IPS-20b (cell line): ENCODE results near the gene ZBTB22.
"Not testable (repeated sequence)": the region's sequence is repeated elsewhere in the genome, so short reads cannot be mapped to it uniquely, and the experiment has no call there.

Experiments
- H3K27ac ChIP-seq: one replicate; pipeline ENCODE4 v1.5.1; 2013; ENCODE audit warnings: low read length
- H3K27me3 ChIP-seq: 2 replicates; pipeline ENCODE4 v1.6.1; 2013; ENCODE audit warnings: mild to moderate bottlenecking, low read length, inconsistent platforms; ENCODE audit not compliant: insufficient read depth
- H3K36me3 ChIP-seq: 2 replicates; pipeline ENCODE4 v1.6.1; 2013; ENCODE audit warnings: low read depth, mild to moderate bottlenecking, inconsistent platforms, low read length, moderate library complexity; ENCODE audit not compliant: insufficient read depth
- H3K4me1 ChIP-seq: 2 replicates; pipeline ENCODE4 v1.6.1; 2013; ENCODE audit warnings: mild to moderate bottlenecking, control low read depth, inconsistent platforms, low read length, moderate library complexity; ENCODE audit not compliant: insufficient read depth
- H3K4me3 ChIP-seq: 2 replicates; pipeline ENCODE4 v1.5.1; 2013; ENCODE audit warnings: mild to moderate bottlenecking, low read length, inconsistent platforms
- H3K9ac ChIP-seq: 2 replicates; pipeline ENCODE4 v1.6.1; 2013; ENCODE audit warnings: low read depth, mild to moderate bottlenecking, inconsistent platforms, low read length, moderate library complexity
- H3K9me3 ChIP-seq: 2 replicates; pipeline ENCODE4 v1.6.1; 2013; ENCODE audit warnings: mild to moderate bottlenecking, low read depth, low read length, inconsistent platforms; ENCODE audit not compliant: insufficient read depth

Gene ZBTB22

GRCh38 chr6:33344701-33345697 lies 27.5 kb upstream of the ZBTB22 start:
- no peaks in the 10 kb centered on the region for H3K9me3 ChIP-seq
- H3K4me1 ChIP-seq: no peaks in the 10 kb centered on the region
- no peak overlapping the region for H3K4me3 ChIP-seq
- no peak overlapping the region for H3K9ac ChIP-seq
- H3K27me3 ChIP-seq: no peaks in the 10 kb centered on the region
- no peaks in the 10 kb centered on the region for H3K36me3 ChIP-seq
- no peak overlapping the region for H3K27ac ChIP-seq

- Histone ChIP-seq H3K27ac (no peak overlapping the region), H3K4me3 (no peak overlapping the region), H3K27me3 (no peaks in the 10 kb centered on the region), H3K4me1 (no peaks in the 10 kb centered on the region), H3K9me3 (no peaks in the 10 kb centered on the region), H3K36me3 (no peaks in the 10 kb centered on the region), H3K9ac (no peak overlapping the region)
These were observed 26.5 kb upstream of the ZBTB22 start for GRCh38 chr6:33343953-33344611.

DNA sequence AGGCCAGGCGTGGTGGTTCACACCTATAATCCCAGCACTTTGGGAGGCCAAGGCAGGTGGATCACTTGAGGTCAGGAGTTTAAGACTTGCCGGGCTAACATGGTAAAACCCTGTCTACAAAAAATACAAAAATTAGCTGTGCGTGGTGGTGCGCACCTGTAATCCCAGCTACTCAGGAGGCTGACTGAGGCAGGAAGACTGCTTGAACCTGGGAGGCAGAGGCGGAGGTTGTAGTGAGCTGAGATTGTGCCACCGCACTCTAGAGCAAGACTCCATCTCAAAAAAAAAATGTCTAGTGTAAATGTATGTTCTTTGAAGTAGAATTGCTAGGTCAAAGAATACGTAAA lies 26.0 kb upstream of the ZBTB22 start:
- not testable (repeated sequence) for H3K4me3 ChIP-seq, H3K9me3 ChIP-seq, H3K9ac ChIP-seq, H3K36me3 ChIP-seq, H3K4me1 ChIP-seq, H3K27ac ChIP-seq, H3K27me3 ChIP-seq

GRCh38 chr6:33339193-33339592 lies 21.6 kb upstream of the ZBTB22 start:
- Histone ChIP-seq H3K9ac (no peak overlapping the region), H3K4me3 (no peak overlapping the region), H3K27ac (no peak overlapping the region), H3K27me3 (no peaks in the 10 kb centered on the region), H3K36me3 (no peaks in the 10 kb centered on the region), H3K4me1 (no peaks in the 10 kb centered on the region), H3K9me3 (no peaks in the 10 kb centered on the region)

DNA sequence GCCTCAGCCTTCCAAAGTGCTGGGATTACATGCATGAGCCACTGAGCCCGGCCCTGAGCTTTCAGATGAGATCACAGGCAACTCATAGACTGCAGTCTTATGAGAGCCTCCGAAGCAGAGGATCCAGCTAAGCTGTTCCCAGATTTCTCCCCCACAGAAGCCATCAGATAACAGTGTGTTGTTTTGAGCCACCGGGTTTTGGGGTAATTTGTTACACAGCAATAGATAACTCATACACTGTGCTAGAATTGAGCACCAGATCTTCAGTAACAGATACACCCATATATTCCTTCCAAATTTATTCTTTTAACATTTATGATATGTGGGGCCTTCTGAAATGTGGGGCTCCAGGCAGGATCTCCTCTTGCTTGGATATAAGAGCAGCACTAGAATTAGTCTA lies 19.0 kb upstream of the ZBTB22 start:
- Histone ChIP-seq H3K27me3 (no peaks in the 10 kb centered on the region), H3K9me3 (no peaks in the 10 kb centered on the region), H3K9ac (no peak overlapping the region), H3K36me3 (no peaks in the 10 kb centered on the region), H3K27ac (no peak overlapping the region), H3K4me3 (no peak overlapping the region), H3K4me1 (no peaks in the 10 kb centered on the region)

GRCh38 chr6:33335916-33336315 lies 18.4 kb upstream of the ZBTB22 start:
- no peaks in the 10 kb centered on the region for H3K27me3 ChIP-seq
- H3K9ac ChIP-seq: no peak overlapping the region
- no peaks in the 10 kb centered on the region for H3K9me3 ChIP-seq
- no peak overlapping the region for H3K4me3 ChIP-seq
- no peak overlapping the region for H3K27ac ChIP-seq
- H3K4me1 ChIP-seq: no peaks in the 10 kb centered on the region
- H3K36me3 ChIP-seq: no peaks in the 10 kb centered on the region

GRCh38 chr6:33333666-33334065 lies 16.1 kb upstream of the ZBTB22 start:
- no peak overlapping the region for H3K9ac ChIP-seq
- no peak overlapping the region for H3K27ac ChIP-seq
- no peaks in the 10 kb centered on the region for H3K27me3 ChIP-seq
- no peak overlapping the region for H3K4me3 ChIP-seq
- H3K9me3 ChIP-seq: no peaks in the 10 kb centered on the region
- H3K4me1 ChIP-seq: no peaks in the 10 kb centered on the region
- no peaks in the 10 kb centered on the region for H3K36me3 ChIP-seq

DNA sequence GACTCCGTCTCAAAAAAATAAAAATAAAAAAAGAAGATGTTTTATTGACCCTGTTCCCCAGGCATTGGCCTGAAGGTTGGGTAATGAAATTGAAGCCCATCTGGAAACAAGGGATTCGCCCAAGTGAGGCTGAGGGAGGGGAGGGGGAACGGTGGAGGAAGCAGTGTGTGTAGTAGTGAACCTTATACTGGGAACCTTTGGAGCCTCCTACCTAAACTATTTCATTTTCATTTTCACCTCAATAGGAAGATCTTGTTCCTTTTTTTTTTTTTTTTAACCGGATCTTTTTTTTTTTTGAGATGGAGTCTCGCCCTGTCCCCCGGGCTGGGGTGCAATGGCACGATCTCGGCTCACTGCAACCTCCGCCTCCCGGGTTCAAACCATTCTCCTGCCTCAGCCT lies 13.2 kb upstream of the ZBTB22 start:
- Histone ChIP-seq H3K4me3 (no peak overlapping the region), H3K27ac (no peak overlapping the region), H3K27me3 (no peaks in the 10 kb centered on the region), H3K36me3 (no peaks in the 10 kb centered on the region), H3K4me1 (no peaks in the 10 kb centered on the region), H3K9me3 (no peaks in the 10 kb centered on the region), H3K9ac (no peak overlapping the region)

DNA sequence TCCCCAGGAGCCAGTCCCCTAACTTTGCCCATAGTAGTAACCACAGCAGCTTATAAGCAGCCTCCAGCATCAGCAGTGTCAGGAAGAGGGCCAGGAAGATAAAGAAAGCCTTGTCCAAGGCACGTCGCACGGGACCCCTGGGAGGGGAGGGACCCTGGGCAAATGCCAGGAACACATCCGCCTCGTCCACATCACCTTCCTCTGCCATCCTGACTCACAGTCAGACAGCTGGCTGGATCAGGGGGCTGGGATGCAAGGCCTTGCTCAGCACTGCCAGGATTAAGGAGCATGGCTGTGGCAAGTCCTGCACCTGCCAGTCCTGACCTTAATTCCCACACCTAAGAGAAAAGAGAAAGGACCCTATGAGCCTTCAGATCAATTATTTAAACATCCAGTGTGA lies 11.5 kb upstream of the ZBTB22 start:
- Histone ChIP-seq H3K27me3 (no peaks in the 10 kb centered on the region), H3K36me3 (no peaks in the 10 kb centered on the region), H3K4me1 (peaks cover 3% of the 10 kb centered on the region; the same call in 1 of the 2 replicates), H3K27ac (no peak overlapping the region), H3K4me3 (no peak overlapping the region), H3K9ac (no peak overlapping the region), H3K9me3 (no peaks in the 10 kb centered on the region)

DNA sequence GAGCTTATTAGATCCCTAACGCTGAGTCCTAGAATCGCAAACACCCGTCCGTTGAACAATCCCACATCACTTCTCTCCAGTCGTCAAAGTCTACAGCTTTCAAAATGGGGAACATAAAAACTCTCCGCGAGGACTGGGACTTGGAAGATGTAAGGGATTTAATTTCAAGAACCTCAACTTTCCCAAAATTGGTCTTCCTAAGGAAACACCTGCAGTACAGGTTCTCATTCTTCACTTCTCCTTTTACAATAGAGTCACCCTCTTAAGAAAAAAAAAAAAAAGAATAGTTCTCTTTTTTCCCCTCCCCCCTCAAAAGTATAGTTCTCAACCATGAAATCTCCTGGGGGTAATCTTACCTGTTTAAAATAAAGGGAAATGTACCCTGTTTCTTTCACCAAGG lies 6.6 kb upstream of the ZBTB22 start:
- Histone ChIP-seq H3K4me1 (peaks cover 16% of the 10 kb centered on the region), H3K9me3 (no peaks in the 10 kb centered on the region), H3K27me3 (no peaks in the 10 kb centered on the region), H3K27ac (no peak overlapping the region), H3K9ac (peak overlapping the region; percentile 99; the same call in 1 of the 2 replicates), H3K36me3 (peaks cover 25% of the 10 kb centered on the region), H3K4me3 (peak overlapping the region; percentile 100)

DNA sequence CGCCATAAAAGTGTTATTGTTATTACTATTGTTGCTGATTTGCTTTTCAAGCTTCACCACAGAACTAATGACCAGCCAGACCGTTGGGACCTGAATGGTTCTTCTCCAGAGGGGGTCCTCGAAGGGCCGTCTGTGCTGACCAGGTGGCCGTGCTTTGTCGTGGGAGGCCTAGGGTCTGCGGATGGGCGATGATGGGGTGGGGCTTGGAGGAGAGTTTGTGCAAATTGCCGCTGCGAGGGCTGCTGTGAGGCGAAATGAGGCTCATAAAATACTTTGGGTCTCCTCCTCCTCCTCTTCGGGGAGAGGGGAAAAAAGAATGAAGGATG lies 6.0 kb upstream of the ZBTB22 start:
- H3K27ac ChIP-seq: peak overlapping the region; percentile 43

GRCh38 chr6:33321227-33321626 lies 3.7 kb upstream of the ZBTB22 start:
- peaks cover 23% of the 10 kb centered on the region for H3K4me1 ChIP-seq
- H3K4me3 ChIP-seq: peak overlapping the region; percentile 100; the same call in 1 of the 2 replicates
- H3K36me3 ChIP-seq: peaks cover 34% of the 10 kb centered on the region
- no peak overlapping the region for H3K27ac ChIP-seq
- H3K9ac ChIP-seq: peak overlapping the region; percentile 99; the same call in 1 of the 2 replicates
- no peaks in the 10 kb centered on the region for H3K9me3 ChIP-seq
- H3K27me3 ChIP-seq: no peaks in the 10 kb centered on the region

More for the DNA sequence above, 6.0 kb upstream of the ZBTB22 start:
- H3K36me3 ChIP-seq: peaks cover 31% of the 10 kb centered on the region
- H3K9me3 ChIP-seq: no peaks in the 10 kb centered on the region
- no peaks in the 10 kb centered on the region for H3K27me3 ChIP-seq
- peak overlapping the region; percentile 100 for H3K4me3 ChIP-seq
- H3K9ac ChIP-seq: peak overlapping the region; percentile 99; the same call in 1 of the 2 replicates
- peaks cover 20% of the 10 kb centered on the region for H3K4me1 ChIP-seq
